SK-N-DZ (cell line): ENCODE measurements around the gene GINS3. TPM values are rescaled to one million over a fixed set of nuclear protein-coding genes. Genes with fewer than 3 reads are reported as not detected.

Source experiments
- DNase-seq: peaks from one replicate; pipeline ENCODE4 v3.0.0-alpha.2; 2015; ENCODE audit warnings: low spot score
- polyA plus RNA-seq, 2 experiments: library from polyadenylated mRNA; depleted of rRNA; stranded (reverse); fragments of >200 nt; gene quantifications; 2 replicates each; pipeline ENCODE4 v1.2.3, GENCODE V29; 2014

Gene GINS3
- polyA plus RNA-seq (2014; cell fraction: cytosol; rRNA removed): 32.9 and 35.8 TPM in 2 replicates
- polyA plus RNA-seq (2014; cell fraction: nucleus; rRNA removed): 22.8 and 24.5 TPM in 2 replicates

DNA sequence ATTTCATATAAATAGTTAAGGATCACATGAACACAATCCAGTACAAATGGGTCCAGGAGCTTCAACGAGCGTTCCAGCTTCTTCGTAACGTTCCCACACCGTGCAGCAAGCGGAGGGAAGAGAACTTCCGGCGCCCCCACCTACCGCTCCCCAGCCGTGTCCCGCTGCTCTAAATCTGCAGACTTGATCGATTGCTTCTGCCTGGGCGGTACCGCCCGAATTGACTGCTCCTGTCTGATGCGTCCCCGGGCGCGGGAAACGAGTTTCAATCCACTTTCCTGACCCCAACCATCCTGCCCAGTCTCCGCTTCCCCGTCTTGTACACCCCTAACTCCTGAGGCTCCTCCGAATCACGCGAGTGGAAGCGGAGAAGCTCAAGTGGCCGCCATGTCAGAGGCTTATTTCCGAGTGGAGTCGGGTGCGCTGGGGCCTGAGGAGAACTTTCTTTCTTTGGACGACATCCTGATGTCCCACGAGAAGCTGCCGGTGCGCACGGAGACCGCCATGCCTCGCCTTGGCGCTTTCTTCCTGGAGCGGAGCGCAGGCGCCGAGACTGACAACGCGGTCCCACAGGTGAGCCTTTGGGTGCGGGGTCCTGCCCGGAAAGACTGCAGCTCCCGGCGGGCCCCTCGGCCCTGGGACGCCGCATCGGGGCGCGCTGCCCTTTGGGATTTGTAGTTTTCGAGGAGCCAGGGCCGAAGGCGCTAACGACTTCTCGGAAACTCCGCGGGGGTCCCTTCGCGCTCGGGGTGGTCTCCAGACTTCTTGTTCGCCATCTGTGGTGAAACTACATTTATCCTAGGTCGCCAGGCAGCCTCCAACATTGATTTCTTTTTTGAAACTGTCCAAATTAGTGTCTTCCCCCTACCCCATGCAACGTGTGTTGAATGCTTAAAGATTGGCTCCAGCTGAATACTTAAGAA, at the start of gene GINS3:
GINS3 (plus strand) TSS at position 257 of the 923 bp plus-strand sequence; CDS start at position 388, 131 bp downstream.
- DNase-seq: peak; percentile 93

DNA sequence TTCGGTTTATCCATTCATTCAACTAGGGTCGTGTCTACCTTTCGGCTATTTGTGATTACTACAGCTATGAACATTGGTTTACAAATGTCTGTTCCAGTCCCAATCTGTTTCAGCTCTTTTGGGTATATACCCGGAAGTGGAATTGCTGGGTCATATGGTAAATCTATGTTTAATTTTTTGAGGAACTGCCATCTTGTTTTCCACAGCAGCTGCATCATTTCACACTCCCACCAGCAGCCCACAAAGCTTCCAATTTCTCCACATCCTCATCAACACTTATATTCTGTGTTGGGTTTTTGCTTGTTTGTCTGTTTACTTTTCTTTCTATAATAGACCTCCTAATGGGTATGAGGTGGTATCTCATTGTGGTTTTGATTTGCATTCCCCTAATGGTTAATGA, 48.7 kb upstream of the GINS3 start:
- no peak for DNase-seq

DNA sequence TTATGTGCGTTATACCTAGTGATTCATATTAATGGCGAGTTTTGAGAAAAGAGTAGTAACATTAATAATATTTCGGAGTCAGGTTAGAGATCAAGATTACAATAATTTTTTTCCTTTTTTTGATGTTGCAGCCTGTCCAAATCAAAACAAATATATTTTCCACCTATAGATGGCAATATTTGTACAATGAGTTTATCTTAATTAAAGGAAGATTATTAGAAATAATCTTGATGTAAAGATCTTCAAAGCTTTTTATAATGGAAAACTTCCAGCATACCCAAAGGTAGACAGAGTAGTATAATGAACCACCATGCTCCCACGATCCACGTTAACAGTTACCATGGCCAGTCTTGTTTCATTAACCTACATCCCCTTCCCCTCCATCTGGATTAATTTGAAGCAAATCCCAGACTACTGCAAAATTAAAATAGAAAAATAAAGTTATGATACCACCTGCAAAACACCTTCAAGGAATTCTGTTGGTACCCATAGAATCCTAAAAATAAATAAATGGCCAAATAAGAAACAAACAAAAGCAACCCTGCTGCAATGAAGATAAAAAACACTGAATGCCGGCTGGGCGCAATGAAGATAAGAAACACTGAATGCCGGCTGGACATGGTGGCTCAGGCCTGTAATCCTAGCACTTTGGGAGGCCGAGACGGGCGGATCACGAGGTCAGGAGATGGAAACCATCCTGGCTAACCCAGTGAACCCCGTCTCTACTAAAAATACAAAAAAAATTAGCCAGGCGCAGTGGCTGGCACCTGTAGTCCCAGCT, 46.5 kb upstream of the GINS3 start:
- DNase-seq: peak; percentile 61

DNA sequence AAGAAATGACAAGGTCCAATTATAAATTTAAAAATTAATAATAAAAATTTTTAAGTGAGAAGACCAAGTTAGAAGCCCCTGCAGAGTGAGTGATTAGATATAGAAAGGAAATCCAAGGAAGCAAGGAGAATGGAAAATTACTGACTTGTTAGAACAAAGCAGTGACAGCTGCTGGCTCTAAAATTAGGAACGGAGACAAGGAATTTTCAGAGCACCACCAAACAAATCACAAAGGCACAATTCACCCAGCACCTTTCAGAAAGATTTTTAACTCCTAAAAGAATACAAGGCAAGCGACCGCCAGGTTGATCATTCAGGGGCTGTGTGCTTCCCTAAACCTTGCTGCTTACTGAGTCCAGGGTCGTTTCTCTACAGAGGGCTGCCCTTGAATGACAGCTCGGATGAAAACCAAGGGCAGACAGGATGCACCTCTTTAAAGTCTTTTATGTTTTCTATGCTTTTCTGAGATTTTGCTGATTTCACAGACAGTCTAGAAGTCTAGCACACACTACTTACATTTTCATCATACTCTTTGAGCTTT, 45.4 kb upstream of the GINS3 start:
- DNase-seq: no peak

DNA sequence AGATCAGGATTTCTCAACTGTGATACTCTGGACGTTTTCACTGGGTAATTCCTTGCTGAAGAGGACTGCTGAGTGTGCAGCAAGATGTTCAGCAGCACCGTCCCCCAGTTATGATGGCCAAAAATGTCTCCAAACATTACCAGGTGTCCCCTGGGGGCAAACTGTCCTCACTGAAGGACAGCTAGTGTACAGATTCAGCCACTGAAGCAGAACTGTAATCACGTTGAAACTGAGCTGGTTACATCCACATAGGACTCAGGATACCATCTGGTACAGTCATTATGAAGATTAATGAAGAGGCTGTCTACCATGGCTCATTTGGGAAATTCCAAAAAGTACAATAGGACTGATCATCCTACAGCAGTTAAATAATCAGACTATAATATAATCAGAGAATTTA, 43.3 kb upstream of the GINS3 start:
- DNase-seq: peak; percentile 37

DNA sequence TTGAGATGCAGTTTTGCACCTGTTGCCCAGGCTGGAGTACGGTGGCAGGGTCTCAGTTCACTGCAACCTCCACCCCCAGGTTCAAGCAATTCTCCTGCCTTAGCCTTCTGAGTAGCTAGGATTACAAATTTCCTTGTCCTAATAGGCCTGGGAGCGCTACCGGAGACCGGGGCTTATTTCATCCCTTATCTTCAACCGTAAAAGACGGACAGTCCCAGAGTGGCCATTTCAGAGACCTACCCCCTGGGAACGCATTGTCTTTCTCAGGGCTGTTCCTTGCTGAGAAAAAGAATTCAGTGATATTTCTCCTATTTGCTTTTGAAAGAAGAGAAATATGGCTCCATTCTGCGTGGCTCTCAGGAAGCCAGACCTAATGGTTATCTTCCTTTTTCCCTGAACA, 39.6 kb upstream of the GINS3 start:
- DNase-seq: no peak

DNA sequence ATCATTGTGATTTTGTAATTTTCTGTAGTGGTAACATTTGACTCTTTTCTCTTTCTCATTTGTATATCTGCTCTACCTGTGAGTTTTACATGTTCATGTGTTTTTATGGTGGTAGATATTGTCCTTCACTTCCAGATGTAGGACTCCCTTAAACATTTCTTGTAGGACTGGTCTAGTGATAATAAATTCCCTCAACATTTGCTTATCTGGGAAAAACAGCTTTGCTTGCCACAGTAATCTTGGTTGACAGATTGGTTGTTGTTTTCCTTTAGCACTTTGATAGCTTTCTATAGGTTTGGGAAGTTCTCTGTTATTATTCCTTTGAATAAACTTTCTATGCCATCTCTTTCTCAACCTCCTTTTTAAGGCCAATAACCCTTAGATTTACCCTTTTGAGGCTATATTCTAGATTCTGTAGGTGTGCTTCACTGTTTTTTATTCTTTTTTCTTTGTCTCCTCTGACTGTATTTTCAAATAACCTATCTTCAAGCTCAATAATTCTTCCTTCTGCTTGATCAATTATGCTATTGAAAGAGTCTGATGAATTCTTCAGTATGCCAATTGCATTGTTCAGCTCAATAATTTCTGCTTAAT, 32.1 kb upstream of the GINS3 start:
- DNase-seq: no peak

DNA sequence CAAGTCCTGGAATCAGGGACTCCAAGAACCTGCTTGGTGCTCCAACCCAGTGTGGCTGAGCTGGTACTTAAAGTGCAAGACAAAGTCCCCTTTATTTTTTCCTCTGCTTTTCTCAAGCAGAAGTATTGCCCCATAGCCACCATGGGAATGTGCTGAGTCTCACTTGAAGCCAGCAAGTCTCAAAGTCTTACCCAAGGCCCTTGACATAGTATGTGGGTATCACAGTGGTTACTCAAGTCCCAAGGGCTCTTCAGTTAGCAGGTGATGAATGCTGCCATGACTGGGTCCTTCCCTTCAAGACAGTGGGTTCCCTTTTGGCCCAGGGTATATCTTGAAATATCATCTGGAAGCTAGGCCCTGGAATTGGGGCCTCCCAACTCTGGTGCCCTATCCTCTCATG, 30.5 kb upstream of the GINS3 start:
- no peak for DNase-seq

DNA sequence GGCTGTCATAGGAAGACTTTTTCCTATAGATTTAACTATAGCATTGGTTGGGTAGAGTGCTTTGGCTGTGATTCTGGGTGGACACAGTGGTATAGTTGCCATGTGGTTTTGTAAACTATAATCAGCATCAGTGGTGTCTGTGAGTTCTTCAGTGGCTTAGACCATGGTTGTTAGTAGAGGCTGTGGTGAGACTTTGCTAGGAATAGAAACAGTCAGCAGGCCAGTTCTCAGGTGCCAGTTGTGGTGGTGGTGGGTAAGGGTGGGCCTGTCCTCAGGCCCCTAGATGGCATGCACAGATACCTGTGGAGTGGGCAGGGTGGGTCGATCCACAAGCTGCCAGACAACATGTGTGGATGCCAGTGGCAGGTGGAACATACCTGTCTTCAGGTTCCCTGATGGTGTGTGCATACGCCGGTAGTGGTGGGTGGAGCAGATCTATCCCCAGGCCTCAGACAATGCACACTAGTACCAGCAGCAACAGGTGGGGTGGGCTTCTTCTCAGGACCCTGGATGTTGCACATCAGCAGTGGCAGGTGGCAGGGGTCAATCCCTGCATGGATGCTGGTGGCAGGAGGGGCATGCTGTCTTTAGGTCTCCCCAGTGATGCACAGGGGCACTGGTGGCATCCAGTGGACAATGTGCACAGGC, 28.4 kb upstream of the GINS3 start:
- DNase-seq: no peak

DNA sequence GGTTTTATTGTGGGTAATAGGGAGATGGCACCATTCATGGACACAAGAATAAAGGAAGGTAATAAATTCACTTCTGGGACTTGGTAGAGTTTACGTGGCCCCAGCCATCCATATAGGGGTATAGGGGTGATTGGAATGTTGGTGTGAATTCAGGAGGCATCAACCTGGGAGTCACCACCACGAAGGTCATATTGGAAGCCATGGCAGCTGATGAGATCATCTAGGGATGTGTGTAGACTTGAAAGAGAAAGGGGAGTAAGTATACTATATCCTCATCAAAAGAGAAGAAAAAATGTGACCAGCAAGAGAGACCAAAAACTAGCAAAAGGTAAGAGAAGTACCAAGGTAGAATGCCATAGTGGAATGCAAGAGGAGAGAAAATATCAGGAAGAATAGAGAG, 26.6 kb upstream of the GINS3 start:
- DNase-seq: no peak

DNA sequence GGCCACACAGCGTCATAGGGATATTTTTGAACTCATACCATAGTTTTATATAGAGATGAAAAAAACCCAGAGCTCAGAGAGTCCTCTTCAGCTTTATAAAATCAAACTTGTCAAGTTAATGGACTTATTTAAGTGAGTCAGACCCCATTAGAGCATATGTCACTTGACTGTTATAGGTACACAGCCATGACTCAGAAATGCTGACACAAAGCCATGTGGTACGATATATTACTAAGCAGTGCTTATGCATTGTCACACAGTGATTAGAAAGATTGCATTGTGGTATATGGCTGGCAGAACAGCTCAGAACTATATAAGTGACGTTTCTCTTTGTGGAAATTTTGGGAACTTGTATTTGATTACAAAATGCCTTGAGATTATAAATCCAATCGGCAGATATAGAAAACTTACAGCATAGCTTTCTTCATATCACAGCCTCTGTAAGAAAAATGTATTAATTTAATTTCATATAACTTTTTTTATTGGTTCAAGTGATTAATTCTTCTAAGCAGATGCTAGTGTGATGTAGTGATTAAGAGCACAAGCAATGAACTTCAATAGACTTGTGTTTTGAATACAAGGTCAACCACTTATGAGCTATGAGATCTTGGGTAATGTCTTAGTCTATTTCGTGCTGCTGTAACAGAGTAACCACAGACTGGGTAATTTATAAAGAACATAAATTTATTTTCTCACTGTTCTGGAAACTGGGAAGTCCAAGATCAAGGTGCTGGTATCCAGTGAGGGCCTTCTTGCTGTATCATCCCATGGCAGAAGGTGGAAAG, 25.8 kb upstream of the GINS3 start:
- no peak for DNase-seq

DNA sequence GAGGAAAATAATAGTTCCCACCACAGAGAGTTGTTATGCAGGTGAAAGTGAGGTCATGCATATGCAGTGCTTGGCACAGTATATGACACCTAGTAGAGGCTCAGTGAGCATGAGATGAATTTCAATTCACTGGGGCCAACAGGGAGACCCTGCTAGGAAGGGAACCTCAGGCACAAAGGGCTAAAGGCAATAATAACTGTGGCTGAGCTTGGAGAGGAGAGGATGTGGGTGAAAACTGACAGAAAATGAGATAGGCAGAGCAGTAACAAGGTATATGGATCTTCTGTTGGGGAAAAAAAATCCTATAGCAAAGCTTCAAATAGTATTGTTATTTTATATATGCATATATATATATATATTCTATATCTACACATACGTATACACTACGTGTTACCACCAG, 25.0 kb upstream of the GINS3 start:
- no peak for DNase-seq

DNA sequence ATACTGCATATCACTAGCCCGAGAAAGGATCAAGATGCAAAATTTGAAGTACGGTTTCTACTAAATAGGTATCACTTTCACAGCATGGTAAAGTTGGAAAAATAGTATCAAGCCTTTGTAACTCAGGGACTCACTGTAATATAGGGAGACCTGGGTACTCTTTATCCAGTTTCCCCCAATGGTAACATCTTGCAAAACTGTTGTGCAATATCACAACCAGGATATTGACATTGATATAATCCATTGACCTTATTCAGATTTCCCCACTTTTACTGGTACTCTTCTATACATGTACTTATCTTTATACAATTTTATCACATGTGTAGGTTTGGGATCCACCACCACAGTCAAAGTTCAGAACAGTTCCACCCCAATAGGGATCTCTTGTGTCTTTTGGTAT, 20.4 kb upstream of the GINS3 start:
- no peak for DNase-seq

DNA sequence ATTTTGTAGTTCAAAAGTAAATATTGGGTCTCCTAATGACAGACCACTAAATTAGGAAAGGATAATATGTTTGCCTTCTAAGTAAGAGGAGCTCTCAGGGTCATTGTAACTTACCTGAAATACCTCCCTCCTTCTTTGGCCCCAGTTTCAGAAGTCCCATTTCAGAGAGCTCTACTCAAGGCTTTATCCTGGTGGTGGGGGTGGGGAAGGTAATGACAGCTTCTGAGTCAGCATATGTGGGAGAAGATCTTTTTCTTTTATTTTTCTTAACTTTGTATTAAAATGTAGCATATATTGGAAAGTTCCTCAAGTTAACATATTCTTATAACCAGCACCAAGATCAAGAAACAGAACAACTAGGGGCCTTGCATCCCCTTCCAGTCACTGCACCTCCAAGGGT, 16.9 kb upstream of the GINS3 start:
- DNase-seq: no peak

DNA sequence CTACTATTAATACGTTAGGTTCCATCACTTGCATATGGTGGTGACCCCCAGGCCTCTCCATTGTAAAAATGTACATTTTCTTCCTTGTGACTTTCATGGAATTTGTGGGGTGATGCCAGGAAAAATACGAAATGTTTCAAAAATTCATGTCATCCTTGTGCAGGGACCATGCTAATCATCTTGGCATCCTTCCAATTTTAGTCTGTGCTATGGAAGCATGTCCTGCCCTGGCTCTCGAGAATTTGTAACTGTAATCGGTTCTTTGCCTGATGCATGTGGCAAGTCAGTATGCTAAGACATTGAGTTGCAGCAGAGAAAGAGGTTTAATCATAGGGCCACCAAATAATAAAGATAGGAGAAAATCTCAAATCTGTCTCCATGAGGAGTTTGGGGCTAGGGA, 14.3 kb upstream of the GINS3 start:
- DNase-seq: no peak

DNA sequence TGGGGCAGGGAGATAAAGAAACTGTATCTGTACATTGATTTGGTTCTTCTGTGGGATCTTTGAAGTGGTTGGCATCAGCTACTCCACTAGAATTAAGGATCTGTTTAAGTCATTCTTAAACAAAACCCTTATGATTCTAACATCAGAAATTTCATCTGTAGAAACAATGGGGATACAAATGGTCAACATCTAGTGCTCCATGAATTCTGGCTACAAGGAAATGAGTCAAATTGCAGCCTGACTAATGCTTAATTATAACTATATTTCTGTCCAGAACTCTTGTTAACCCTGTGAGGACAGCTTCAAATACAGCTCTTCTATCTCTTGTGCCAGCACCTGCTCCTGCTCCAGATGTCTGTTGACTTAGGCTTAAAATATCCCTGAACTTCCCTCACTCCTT, 13.9 kb upstream of the GINS3 start:
- DNase-seq: no peak

DNA sequence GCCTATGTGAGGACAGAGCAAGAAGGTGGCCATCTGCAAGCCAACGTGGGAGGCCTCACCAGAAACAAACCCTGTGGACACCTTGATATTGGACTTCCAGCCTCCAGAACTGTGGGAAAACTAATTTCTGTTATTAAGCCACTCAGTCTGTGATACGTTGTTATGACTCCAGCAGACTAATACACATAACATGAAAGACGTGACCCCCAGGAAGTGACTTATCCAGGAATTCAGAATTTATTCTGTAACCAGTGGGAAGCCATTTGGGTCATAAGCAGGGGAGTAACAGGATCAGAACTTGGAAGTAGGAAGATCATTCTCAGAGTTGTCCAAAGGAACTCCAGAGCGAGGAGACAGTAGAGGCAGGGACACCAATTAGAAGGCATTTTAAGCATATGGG, 12.5 kb upstream of the GINS3 start:
- DNase-seq: no peak

DNA sequence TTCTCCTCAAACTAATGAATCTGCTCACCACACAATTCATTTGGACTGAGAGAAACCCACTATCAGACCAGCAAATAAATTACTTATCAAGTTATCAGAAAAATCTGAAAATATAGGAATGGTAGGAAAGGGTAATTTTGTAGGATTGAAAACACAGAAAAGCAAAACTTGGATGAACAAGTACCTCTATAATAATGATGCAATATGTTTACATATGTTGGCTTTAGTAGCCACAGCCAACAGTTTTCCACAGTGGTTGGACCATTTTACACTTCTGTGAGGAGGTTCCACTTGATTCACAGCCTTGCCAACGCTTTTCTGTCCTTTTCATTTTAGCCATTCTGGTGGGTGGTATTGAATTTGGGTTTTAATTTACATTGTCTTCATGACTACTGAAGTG, 10.6 kb upstream of the GINS3 start:
- DNase-seq: no peak

DNA sequence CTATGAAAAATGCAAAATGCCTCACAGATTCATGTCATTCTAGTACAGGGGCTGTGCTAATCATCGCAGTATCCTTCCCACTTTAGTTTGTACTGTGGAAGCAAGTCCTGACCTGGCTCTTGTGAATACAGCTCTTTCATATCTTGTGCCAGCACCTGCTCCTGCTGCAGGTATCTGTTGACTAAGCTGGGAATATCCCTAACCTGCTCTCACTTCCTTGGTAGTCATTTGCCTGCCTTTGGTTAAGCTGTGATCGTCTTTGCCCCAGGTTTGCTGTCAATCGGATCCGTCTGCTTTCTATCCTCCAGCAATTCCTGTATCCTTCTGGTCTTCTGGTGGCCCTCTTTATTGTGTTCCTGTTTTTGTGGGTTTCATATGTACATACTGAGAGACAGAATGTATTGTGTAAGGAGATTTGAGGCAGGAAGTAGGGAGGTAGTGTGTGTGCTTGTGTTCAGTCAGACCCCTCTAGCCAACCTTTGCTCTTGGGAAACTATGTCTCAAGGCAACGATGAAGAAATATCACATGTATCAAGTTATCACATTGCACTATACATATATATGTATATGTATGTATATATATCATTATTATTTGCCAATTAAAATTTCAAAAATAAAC, 7.7 kb upstream of the GINS3 start:
- DNase-seq: no peak

DNA sequence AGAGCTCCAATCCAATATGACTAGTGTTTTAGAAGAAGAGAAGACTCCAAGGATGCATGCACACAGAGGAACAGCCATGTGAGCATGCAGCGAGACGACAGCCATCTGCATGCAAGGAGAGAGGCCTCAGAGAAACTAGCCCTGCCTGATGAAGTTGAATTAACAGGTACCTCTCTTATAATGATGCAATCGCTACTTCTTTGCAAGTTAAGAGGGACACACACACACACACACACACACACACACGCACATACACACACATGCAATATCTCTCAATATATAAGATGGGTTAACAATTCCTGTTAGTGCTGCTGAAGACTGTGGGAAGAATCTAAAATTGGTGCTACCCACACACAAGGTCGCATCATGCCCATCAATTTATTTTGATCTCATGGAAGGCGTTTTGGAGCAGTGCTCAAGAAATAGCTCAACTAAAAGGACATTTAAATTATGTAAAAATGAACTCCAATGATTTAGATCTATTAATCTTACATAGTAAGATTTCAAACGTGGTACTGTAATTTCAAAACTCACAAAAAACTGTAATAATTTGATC, 7.0 kb upstream of the GINS3 start:
- DNase-seq: no peak
